HG03439 (cell line): ENCODE data around the gene EPHB2.
A peak's percentile ranks its signal among the peaks of the same experiment; 100 is the strongest.

Source experiments
- ATAC-seq: cut with Tn5 transposase; IDR thresholded peaks from one replicate; pipeline ENCODE4 v1.9.1; 2021; ENCODE audit warnings: mild to moderate bottlenecking, moderate library complexity; ENCODE audit not compliant: unreplicated experiment

Gene EPHB2

GRCh38 chr1:22852144-22852655 is 141.6 kb downstream of the EPHB2 start:
- no peak for ATAC-seq

GRCh38 chr1:22853651-22854185 is 143.1 kb downstream of the EPHB2 start:
- ATAC-seq: no peak

- ATAC-seq: peak; percentile 67
Observed at GRCh38 chr1:22854688-22855565, 144.3 kb downstream of the EPHB2 start.

- no peak for ATAC-seq
Observed at GRCh38 chr1:22855668-22856606, 145.3 kb downstream of the EPHB2 start.

GRCh38 chr1:22857661-22858060 is 147.0 kb downstream of the EPHB2 start:
- ATAC-seq: no peak

GRCh38 chr1:22860414-22860800 is 149.8 kb downstream of the EPHB2 start:
- no peak for ATAC-seq

- no peak for ATAC-seq
Observed at GRCh38 chr1:22860883-22861385, 150.3 kb downstream of the EPHB2 start.

GRCh38 chr1:22861764-22862440 is 151.3 kb downstream of the EPHB2 start:
- no peak for ATAC-seq

- no peak for ATAC-seq
Observed at GRCh38 chr1:22862752-22863151, 152.1 kb downstream of the EPHB2 start.

GRCh38 chr1:22863766-22864165 is 153.1 kb downstream of the EPHB2 start:
- no peak for ATAC-seq

GRCh38 chr1:22864886-22865285 is 154.2 kb downstream of the EPHB2 start:
- ATAC-seq: no peak

GRCh38 chr1:22865736-22866135 is 155.1 kb downstream of the EPHB2 start:
- ATAC-seq: no peak

- ATAC-seq: no peak
Observed at GRCh38 chr1:22866868-22867267, 156.2 kb downstream of the EPHB2 start.

- ATAC-seq: no peak
Observed at GRCh38 chr1:22868331-22868730, 157.7 kb downstream of the EPHB2 start.

- ATAC-seq: no peak
Observed at GRCh38 chr1:22869325-22869724, 158.7 kb downstream of the EPHB2 start.

- ATAC-seq: no peak
Observed at GRCh38 chr1:22870201-22870871, 159.7 kb downstream of the EPHB2 start.

- ATAC-seq: no peak
Observed at GRCh38 chr1:22872981-22873664, 162.5 kb downstream of the EPHB2 start.

- no peak for ATAC-seq
Observed at GRCh38 chr1:22874785-22875184, 164.1 kb downstream of the EPHB2 start.

- no peak for ATAC-seq
Observed at GRCh38 chr1:22875241-22875640, 164.6 kb downstream of the EPHB2 start.
